Naive thymus-derived CD4-positive, alpha-beta T cell (primary cell): ENCODE data around the gene OGDH. TPM values are rescaled to one million over a fixed set of nuclear protein-coding genes. Genes with fewer than 3 reads are reported as not detected.

Experiments
- ATAC-seq: fragments of 150-1000 bp; cut with Tn5 transposase; 2 replicates; pipeline ENCODE4 v1.10.0; 2021; ENCODE audit warnings: mild to moderate bottlenecking, moderate library complexity
- CTCF ChIA-PET: fragments of 350-600 bp; sonication (Branson Sonifier 250); formaldehyde crosslinking; loops from one replicate; lab custom pipeline; 2021; ENCODE audit warnings: antibody characterized with exemption; lab: Charles Lee
- POLR2A ChIA-PET: fragments of 350-600 bp; sonication (Branson Sonifier 250); formaldehyde crosslinking; loops from one replicate; lab custom pipeline; 2021; ENCODE audit warnings: antibody characterized with exemption, inconsistent platforms; lab: Charles Lee
- DNase-seq, 9 donors: peaks; one replicate each; pipeline versions ENCODE4 v3.0.0 to v3.0.0-alpha.2; 2020 to 2022; ENCODE audit warnings: mixed read lengths in 1 of 9
- H3K27ac ChIP-seq: one replicate; pipeline ENCODE4 v1.7.0; 2013; ENCODE audit warnings: mild to moderate bottlenecking, low read depth, low read length, moderate library complexity
- H3K27me3 ChIP-seq, 2 donors: one replicate each; pipeline ENCODE4 v1.7.0; 2013; ENCODE audit warnings: low read length in 2 of 2, mild to moderate bottlenecking in 2 of 2, moderate library complexity in 2 of 2; ENCODE audit not compliant: control insufficient read depth in 2 of 2, insufficient read depth in 2 of 2
- H3K36me3 ChIP-seq, 3 experiments: 1 replicate in 2 of 3; 2 replicates in 1 of 3; pipeline ENCODE4 v1.7.0; 2013; ENCODE audit warnings: low read length in 3 of 3, mild to moderate bottlenecking in 3 of 3, moderate library complexity in 1 of 3; ENCODE audit not compliant: insufficient read depth in 3 of 3, control insufficient read depth in 2 of 3
- H3K4me1 ChIP-seq, 2 donors: one replicate each; pipeline ENCODE4 v1.7.0; 2013; ENCODE audit warnings: low read length in 2 of 2, mild to moderate bottlenecking in 2 of 2, moderate library complexity in 1 of 2; ENCODE audit not compliant: control insufficient read depth in 2 of 2, insufficient read depth in 2 of 2
- H3K4me3 ChIP-seq: 2 replicates; pipeline ENCODE4 v1.7.0; 2013; ENCODE audit warnings: mild to moderate bottlenecking, low read length
- H3K9me3 ChIP-seq, 3 experiments: 1 replicate in 2 of 3; 2 replicates in 1 of 3; pipeline ENCODE4 v1.7.0; 2013; ENCODE audit warnings: low read length in 3 of 3; ENCODE audit not compliant: control insufficient read depth in 2 of 3
- H3K27ac Mint-ChIP-seq, 9 donors: one replicate each; pipeline ENCODE4 v1.8.0; 2020 to 2022; ENCODE audit warnings: mixed read lengths in 9 of 9, mild to moderate bottlenecking in 8 of 9, moderate library complexity in 5 of 9, inconsistent platforms in 2 of 9
- H3K27me3 Mint-ChIP-seq, 5 donors: one replicate each; pipeline ENCODE4 v1.8.0; 2021 to 2022; ENCODE audit warnings: mixed read lengths in 5 of 5, mild to moderate bottlenecking in 1 of 5
- H3K36me3 Mint-ChIP-seq, 5 donors: one replicate each; pipeline ENCODE4 v1.8.0; 2020 to 2022; ENCODE audit warnings: mixed read lengths in 5 of 5, mild to moderate bottlenecking in 3 of 5, inconsistent platforms in 1 of 5
- H3K4me1 Mint-ChIP-seq, 7 donors: one replicate each; pipeline ENCODE4 v1.8.0; 2020 to 2022; ENCODE audit warnings: mixed read lengths in 7 of 7, mild to moderate bottlenecking in 3 of 7, inconsistent platforms in 1 of 7
- H3K4me3 Mint-ChIP-seq, 10 donors: one replicate each; pipeline ENCODE4 v1.8.0; 2020 to 2022; ENCODE audit warnings: mild to moderate bottlenecking in 10 of 10, mixed read lengths in 10 of 10, moderate library complexity in 6 of 10, inconsistent platforms in 2 of 10
- H3K9me3 Mint-ChIP-seq, 11 donors: one replicate each; pipeline ENCODE4 v1.8.0; 2020 to 2022; ENCODE audit warnings: mixed read lengths in 11 of 11, mild to moderate bottlenecking in 4 of 11, inconsistent platforms in 1 of 11, moderate library complexity in 1 of 11
- intact Hi-C, 2 donors: fragments of 100-400 bp; cut with micrococcal nuclease; formaldehyde crosslinking; loops; one replicate each; pipeline ENCODE4 v1.15.1; 2023
- polyA plus RNA-seq, 2 donors: library from polyadenylated mRNA; unstranded; fragments of 300-500 nt; fragmentation: Illumina TruSeq; gene quantifications; one replicate each; pipeline ENCODE4 v1.2.3, GENCODE V29; 2021
- total RNA-seq, 6 experiments: library from RNA in 5 of 6; stranded (reverse) in 5 of 6; gene quantifications; 1 replicate in 5 of 6; 2 replicates in 1 of 6; pipeline ENCODE4 v1.2.3 and lab custom pipeline; 2021 to 2026

Gene OGDH
- total and polyA plus RNA-seq, 7 experiments from 2014 or later = 20.3 to 122 (median 64.2) TPM

DNA sequence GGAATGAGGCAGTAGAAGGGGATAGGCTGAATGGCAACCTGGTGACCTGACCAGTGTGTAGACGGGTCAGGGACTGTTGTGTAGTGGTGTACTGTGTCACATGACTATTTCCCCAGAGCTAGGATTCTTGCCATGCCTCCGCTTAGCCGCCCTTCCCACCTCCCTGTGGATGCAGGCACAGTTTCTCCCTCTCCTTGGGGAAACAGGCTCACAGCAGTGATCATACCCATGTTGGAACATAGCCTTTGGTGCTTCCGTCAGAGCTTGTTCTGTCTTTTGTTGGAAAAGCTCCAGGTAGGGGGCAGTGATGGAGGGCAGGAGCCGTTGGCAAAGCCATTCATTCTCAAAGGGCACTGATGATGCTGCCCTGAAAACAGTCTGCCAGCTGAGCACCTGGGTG is 44.3 kb downstream of the OGDH start:
- CTCF ChIA-PET = no interaction called here
- Histone ChIP-seq H3K27me3 (no peaks in the 10 kb centered on the region), H3K9me3 (no peaks in the 10 kb centered on the region), H3K4me3 (no peak overlapping the region), H3K27ac (no peak overlapping the region), H3K4me1 (no peaks in the 10 kb centered on the region), H3K36me3 (peaks cover 0 to 46% (median 17%) of the 10 kb centered on the region in 3 experiments)
- H3K36me3 Mint-ChIP-seq = peaks cover 4 to 36% (median 20%) of the 10 kb centered on the region in 5 donors
- DNase-seq (no peak), ATAC-seq (no peak)
- intact Hi-C loops = no loop called here
- POLR2A ChIA-PET = interaction anchor here (1.9 kb wide), 1 partner anchor 12 kb away, joined by 6 read pairs; no protein-coding TSS in a partner anchor
- H3K27me3 Mint-ChIP-seq = no peaks in the 10 kb centered on the region
- H3K9me3 Mint-ChIP-seq = no peaks in the 10 kb centered on the region
- H3K4me3 Mint-ChIP-seq = no peak overlapping the region
- H3K4me1 Mint-ChIP-seq = peaks cover 0 to 3% (median 0%) of the 10 kb centered on the region in 7 donors
- no peak overlapping the region for H3K27ac Mint-ChIP-seq

DNA sequence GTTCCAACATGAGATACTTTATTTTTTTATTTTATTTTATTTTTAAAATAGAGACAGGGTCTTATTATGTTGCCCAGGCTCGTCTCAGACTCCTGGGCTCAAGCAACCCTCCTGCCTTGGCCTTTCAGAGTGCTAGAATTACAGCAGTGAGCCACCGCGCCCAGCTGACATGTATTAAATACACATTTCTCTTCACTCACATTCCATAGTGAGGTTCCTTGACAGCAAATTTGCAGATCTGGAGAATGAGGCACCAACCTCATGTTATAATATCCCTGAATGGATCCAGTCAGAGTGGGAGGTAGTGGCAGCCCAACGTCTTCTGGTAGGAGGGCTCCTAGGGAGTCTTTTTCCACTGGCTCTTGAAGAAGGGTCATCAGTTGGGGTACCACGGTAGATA is 46.1 kb downstream of the OGDH start:
- Histone ChIP-seq H3K27ac (no peak overlapping the region), H3K36me3 (peaks cover 0 to 53% (median 17%) of the 10 kb centered on the region in 3 experiments), H3K27me3 (no peaks in the 10 kb centered on the region), H3K4me1 (no peaks in the 10 kb centered on the region), H3K4me3 (no peak overlapping the region), H3K9me3 (no peaks in the 10 kb centered on the region)
- Mint-ChIP-seq H3K9me3 (peaks cover 0 to 2% (median 0%) of the 10 kb centered on the region in 11 donors), H3K4me1 (peaks cover 0 to 6% (median 0%) of the 10 kb centered on the region in 7 donors), H3K36me3 (peaks cover 10 to 50% (median 36%) of the 10 kb centered on the region in 5 donors), H3K27ac (no peak overlapping the region), H3K27me3 (no peaks in the 10 kb centered on the region), H3K4me3 (no peak overlapping the region)
- CTCF ChIA-PET = no interaction called here
- ATAC-seq = no peak
- intact Hi-C loops = loop anchor here in 1 of 2 donors (2.0 kb wide), 1 partner anchor 14 kb away; no protein-coding TSS in a partner anchor
- POLR2A ChIA-PET = no interaction called here
- DNase-seq = no peak

DNA sequence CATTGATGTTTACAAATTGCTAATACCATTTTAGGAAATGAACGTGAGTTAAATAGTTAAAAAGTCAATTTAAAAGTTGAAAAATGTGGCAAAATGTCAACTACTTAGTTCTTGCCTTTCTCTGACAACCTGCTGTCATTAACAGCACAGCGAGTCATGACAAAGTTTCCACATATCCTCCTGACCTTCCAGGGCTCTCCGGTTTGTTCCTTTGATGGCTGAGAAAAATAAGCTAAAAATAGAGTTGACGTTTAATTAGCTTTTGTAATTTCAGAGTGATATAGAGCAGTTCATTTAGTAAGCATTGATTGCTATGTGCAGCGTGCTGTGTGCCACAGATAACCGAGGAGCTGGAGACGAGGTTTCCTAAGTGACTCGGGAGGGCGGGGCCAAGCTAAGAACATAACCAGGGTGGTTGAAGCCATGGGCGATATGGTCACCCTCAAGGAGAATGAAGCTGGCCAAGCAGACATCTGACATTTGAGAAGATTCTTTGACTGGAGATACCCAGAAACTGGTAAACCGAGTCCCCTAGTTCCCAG is 47.9 kb downstream of the OGDH start:
- intact Hi-C loops = no loop called here
- Histone ChIP-seq H3K27me3 (no peaks in the 10 kb centered on the region), H3K9me3 (no peaks in the 10 kb centered on the region), H3K36me3 (peaks cover 0 to 49% (median 17%) of the 10 kb centered on the region in 3 experiments), H3K4me3 (no peak overlapping the region), H3K4me1 (no peaks in the 10 kb centered on the region), H3K27ac (no peak overlapping the region)
- H3K27ac Mint-ChIP-seq = no peak overlapping the region
- POLR2A ChIA-PET = no interaction called here
- no peaks in the 10 kb centered on the region for H3K27me3 Mint-ChIP-seq
- no peak for DNase-seq
- CTCF ChIA-PET = no interaction called here
- no peak for ATAC-seq
- H3K9me3 Mint-ChIP-seq = peaks cover 0 to 6% (median 0%) of the 10 kb centered on the region in 11 donors
- H3K4me1 Mint-ChIP-seq = peaks cover 0 to 6% (median 0%) of the 10 kb centered on the region in 7 donors
- H3K4me3 Mint-ChIP-seq = no peak overlapping the region
- H3K36me3 Mint-ChIP-seq = peaks cover 8 to 57% (median 47%) of the 10 kb centered on the region in 5 donors

DNA sequence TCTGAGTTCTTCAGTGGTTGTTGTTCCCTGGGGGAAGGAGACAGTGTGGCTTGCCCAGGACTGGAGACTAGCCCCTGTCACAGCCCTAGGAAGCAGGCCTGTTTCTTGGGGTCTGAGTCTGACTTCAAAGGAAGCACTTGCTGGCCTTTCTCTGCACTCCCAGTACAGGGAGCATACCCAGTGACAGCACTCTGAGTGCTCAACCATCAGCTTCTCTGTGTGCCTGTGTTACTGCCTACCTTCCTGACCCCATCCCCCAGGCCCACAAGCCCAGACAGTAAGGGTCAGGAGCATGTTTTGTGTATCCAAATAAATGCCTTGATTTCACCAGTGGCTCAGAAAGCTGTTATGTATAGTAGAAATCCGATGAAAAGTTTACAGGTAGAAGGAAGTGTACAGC is 48.9 kb downstream of the OGDH start:
- Mint-ChIP-seq H3K27me3 (no peaks in the 10 kb centered on the region), H3K4me3 (no peak overlapping the region), H3K9me3 (peaks cover 0 to 13% (median 2%) of the 10 kb centered on the region in 11 donors), H3K4me1 (peaks cover 0 to 6% (median 1%) of the 10 kb centered on the region in 7 donors), H3K27ac (peak overlapping the region in 1 of 9 donors; percentile 25), H3K36me3 (peaks cover 8 to 59% (median 53%) of the 10 kb centered on the region in 5 donors)
- Histone ChIP-seq H3K27ac (no peak overlapping the region), H3K27me3 (no peaks in the 10 kb centered on the region), H3K4me3 (no peak overlapping the region), H3K9me3 (no peaks in the 10 kb centered on the region), H3K36me3 (peaks cover 0 to 42% (median 13%) of the 10 kb centered on the region in 3 experiments), H3K4me1 (no peaks in the 10 kb centered on the region)
- no peak for DNase-seq
- intact Hi-C loops = no loop called here
- ATAC-seq = no peak
- ChIA-PET POLR2A (no interaction called here), CTCF (no interaction called here)

DNA sequence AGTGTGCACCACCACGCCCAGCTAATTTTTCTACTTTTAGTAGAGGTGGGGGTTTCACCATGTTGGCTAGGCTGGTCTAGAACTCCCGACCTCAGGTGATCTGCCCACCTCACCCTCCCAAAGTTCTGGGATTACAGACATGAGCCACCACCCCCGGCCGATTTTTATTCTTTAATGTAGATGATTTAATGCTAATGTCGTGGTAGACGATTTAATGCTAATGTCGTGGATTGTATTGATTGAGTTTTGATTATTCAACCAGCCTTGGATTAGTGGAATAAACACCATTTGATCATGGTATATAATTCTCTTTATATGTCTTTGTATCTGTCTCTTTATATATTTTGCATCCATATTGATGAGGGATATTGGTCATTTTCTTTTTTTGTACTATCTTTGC is 52.6 kb downstream of the OGDH start:
- Mint-ChIP-seq H3K9me3 (peaks cover 0 to 23% (median 8%) of the 10 kb centered on the region in 11 donors), H3K27ac (no peak overlapping the region), H3K4me3 (no peak overlapping the region), H3K36me3 (peaks cover 14 to 80% (median 67%) of the 10 kb centered on the region in 5 donors), H3K27me3 (no peaks in the 10 kb centered on the region), H3K4me1 (peaks cover 0 to 6% (median 3%) of the 10 kb centered on the region in 7 donors)
- DNase-seq (no peak), ATAC-seq (no peak)
- ChIA-PET CTCF (no interaction called here), POLR2A (no interaction called here)
- Histone ChIP-seq H3K9me3 (no peaks in the 10 kb centered on the region), H3K27me3 (no peaks in the 10 kb centered on the region), H3K27ac (no peak overlapping the region), H3K4me1 (no peaks in the 10 kb centered on the region), H3K4me3 (no peak overlapping the region), H3K36me3 (peaks cover 3 to 42% (median 14%) of the 10 kb centered on the region in 3 experiments)
- intact Hi-C loops = no loop called here

DNA sequence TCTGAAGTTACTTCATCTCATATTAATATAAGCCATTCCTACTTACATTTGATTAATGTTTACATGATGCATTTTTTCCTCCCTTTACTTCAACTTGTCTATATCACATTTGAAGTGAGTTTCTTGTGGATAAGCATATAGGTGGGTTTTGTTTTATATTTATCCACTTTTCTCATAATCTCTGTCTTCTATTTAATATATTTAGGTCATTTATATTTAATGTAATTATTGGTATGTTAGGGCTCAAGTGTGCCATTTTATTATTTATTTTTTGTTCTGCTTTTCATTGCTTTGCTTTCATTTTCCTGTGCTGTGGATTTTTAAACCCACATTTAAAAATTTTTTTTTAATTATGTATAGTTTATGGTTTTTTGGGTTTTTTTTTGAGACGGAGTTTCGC is 54.8 kb downstream of the OGDH start:
- no peak for ATAC-seq
- H3K27ac Mint-ChIP-seq = no peak overlapping the region
- Histone ChIP-seq H3K4me3 (no peak overlapping the region), H3K36me3 (peaks cover 3 to 33% (median 7%) of the 10 kb centered on the region in 3 experiments), H3K9me3 (no peaks in the 10 kb centered on the region), H3K27ac (no peak overlapping the region), H3K4me1 (no peaks in the 10 kb centered on the region), H3K27me3 (no peaks in the 10 kb centered on the region)
- intact Hi-C loops = no loop called here
- ChIA-PET POLR2A (no interaction called here), CTCF (no interaction called here)
- no peaks in the 10 kb centered on the region for H3K27me3 Mint-ChIP-seq
- peaks cover 0 to 8% (median 3%) of the 10 kb centered on the region in 7 donors for H3K4me1 Mint-ChIP-seq
- DNase-seq = no peak
- H3K36me3 Mint-ChIP-seq = peaks cover 10 to 71% (median 67%) of the 10 kb centered on the region in 5 donors
- peaks cover 0 to 23% (median 8%) of the 10 kb centered on the region in 11 donors for H3K9me3 Mint-ChIP-seq
- no peak overlapping the region for H3K4me3 Mint-ChIP-seq
